Neural cell (in vitro differentiated cells): Measurements from ENCODE around the gene PRKAR1B. TPM values are rescaled to one million over a fixed set of nuclear protein-coding genes. Genes with fewer than 3 reads are reported as not detected.

Experiments used
- H2AFZ ChIP-seq: fragments of 200-600, 300-800 bp; sonication (generic), shearing (Covaris generic); 2 replicates; pipeline ENCODE4 v1.6.0; 2014; ENCODE audit warnings: low read depth, mild to moderate bottlenecking, antibody characterized with exemption, low read length, moderate library complexity
- H3F3A ChIP-seq: fragments of 200-600 bp; shearing (Covaris generic); 2 replicates; pipeline ENCODE4 v1.6.1; 2016; ENCODE audit warnings: mild to moderate bottlenecking, moderate library complexity, mixed read lengths, antibody characterized with exemption, low read length; ENCODE audit not compliant: insufficient read depth, poor library complexity, severe bottlenecking
- H3K27ac ChIP-seq: fragments of 200-600, 300-800 bp; sonication (generic), shearing (Covaris generic); 2 replicates; pipeline ENCODE4 v1.5.1; 2014; ENCODE audit warnings: mild to moderate bottlenecking, low read length, moderate library complexity
- H3K27me3 ChIP-seq: fragments of 300-800, 200-600 bp; sonication (generic), shearing (Covaris generic); 2 replicates; pipeline ENCODE4 v1.6.0; 2014; ENCODE audit warnings: mild to moderate bottlenecking, low read depth, low read length, moderate library complexity; ENCODE audit not compliant: insufficient read depth
- H3K36me3 ChIP-seq: fragments of 300-800, 200-600 bp; sonication (generic), shearing (Covaris generic); 2 replicates; pipeline ENCODE4 v1.5.1; 2014; ENCODE audit warnings: mild to moderate bottlenecking, antibody characterized with exemption, low read length, moderate library complexity; ENCODE audit not compliant: insufficient read depth
- H3K4me2 ChIP-seq: fragments of 300-800, 200-600 bp; sonication (generic), shearing (Covaris generic); 2 replicates; pipeline ENCODE4 v1.6.0; 2014; ENCODE audit warnings: mild to moderate bottlenecking, low read length
- H3K4me3 ChIP-seq: fragments of 300-800, 200-600 bp; sonication (generic), shearing (Covaris generic); 2 replicates; pipeline ENCODE4 v1.5.1; 2014; ENCODE audit warnings: mild to moderate bottlenecking, low read length, moderate library complexity
- H3K79me2 ChIP-seq: fragments of 200-600 bp; shearing (Covaris generic); replicated peaks from 2 replicates; pipeline ENCODE4 v1.6.0; 2014; ENCODE audit warnings: mild to moderate bottlenecking, low read length, moderate library complexity; ENCODE audit not compliant: insufficient read depth
- H3K9ac ChIP-seq: fragments of 300-800, 200-600 bp; sonication (generic), shearing (Covaris generic); 2 replicates; pipeline ENCODE4 v1.6.1; 2016; ENCODE audit warnings: mild to moderate bottlenecking, low read length, mixed read lengths
- H3K9me2 ChIP-seq: fragments of 200-600 bp; shearing (Covaris generic); 2 replicates; pipeline ENCODE4 v1.6.1; 2016; ENCODE audit warnings: mild to moderate bottlenecking, low read length, mixed read lengths; ENCODE audit not compliant: insufficient read depth
- H3K9me3 ChIP-seq: fragments of 200-600, 300-800 bp; sonication (generic), shearing (Covaris generic); 2 replicates; pipeline ENCODE4 v1.6.1; 2016; ENCODE audit warnings: mild to moderate bottlenecking, mixed run types, low read length, moderate library complexity, mixed read lengths
- H4K20me1 ChIP-seq: fragments of 200-600 bp; shearing (Covaris generic); 2 replicates; pipeline ENCODE4 v1.6.1; 2016; ENCODE audit warnings: mild to moderate bottlenecking, mixed run types; ENCODE audit not compliant: insufficient read depth
- CTCF ChIP-seq: fragments of 450-650 bp; IDR thresholded peaks from 2 replicates; pipeline ENCODE4 v1.5.1; 2014; ENCODE audit warnings: antibody characterized with exemption, mild to moderate bottlenecking, moderate library complexity; ENCODE audit not compliant: poor library complexity, severe bottlenecking
- EP300 ChIP-seq: fragments of 450-650 bp; conservative IDR thresholded peaks from 2 replicates; pipeline ENCODE4 v1.6.1; 2014; ENCODE audit warnings: antibody characterized with exemption, mild to moderate bottlenecking, moderate library complexity; ENCODE audit not compliant: poor library complexity, severe bottlenecking
- EZH2 ChIP-seq: fragments of 200-600, 300-800 bp; shearing (Covaris generic), sonication (generic); IDR thresholded peaks from 2 replicates; pipeline ENCODE4 v1.6.1; 2014; ENCODE audit warnings: antibody characterized with exemption, low read length, borderline replicate concordance, mild to moderate bottlenecking; ENCODE audit not compliant: insufficient read depth, poor library complexity, severe bottlenecking
- MXI1 ChIP-seq: fragments of 450-650 bp; conservative IDR thresholded peaks from 2 replicates; pipeline ENCODE4 v1.6.1; 2014; ENCODE audit warnings: antibody characterized with exemption, mild to moderate bottlenecking; ENCODE audit not compliant: poor library complexity, severe bottlenecking
- POLR2AphosphoS5 ChIP-seq: IDR thresholded peaks from 2 replicates; pipeline ENCODE4 v1.6.1; 2012
- RAD21 ChIP-seq: fragments of 450-650 bp; conservative IDR thresholded peaks from 2 replicates; pipeline ENCODE4 v1.6.1; 2014; ENCODE audit warnings: antibody characterized with exemption, mild to moderate bottlenecking, moderate library complexity
- REST ChIP-seq: IDR thresholded peaks from 2 replicates; pipeline ENCODE4 v1.6.1; 2012; ENCODE audit warnings: borderline replicate concordance
- SMC3 ChIP-seq: fragments of 450-650 bp; conservative IDR thresholded peaks from 2 replicates; pipeline ENCODE4 v1.6.1; 2014; ENCODE audit warnings: antibody characterized with exemption, mild to moderate bottlenecking, moderate library complexity; ENCODE audit not compliant: poor library complexity
- TAF1 ChIP-seq: IDR thresholded peaks from 2 replicates; pipeline ENCODE4 v1.6.1; 2012; ENCODE audit warnings: low read depth
- polyA plus RNA-seq: library from polyadenylated mRNA; depleted of rRNA; stranded (reverse); fragments of >200 nt; gene quantifications from 2 replicates; pipeline ENCODE4 v1.2.3, GENCODE V29; 2014

Gene PRKAR1B
- polyA plus RNA-seq, 1 donor from 2014 or later, result 38.6 TPM

- no peak overlapping the region for H2AFZ ChIP-seq
- H3K9ac ChIP-seq, result no peak overlapping the region
- H3K9me3 ChIP-seq, result no peaks in the 10 kb centered on the region
- no peaks in the 10 kb centered on the region for H3F3A ChIP-seq
- H3K9me2 ChIP-seq, result no peaks in the 10 kb centered on the region
- H3K27ac ChIP-seq, result no peak overlapping the region
- H4K20me1 ChIP-seq, result no peaks in the 10 kb centered on the region
- TF ChIP-seq REST (no peak), EP300 (no peak), RAD21 (no peak), TAF1 (no peak), SMC3 (no peak), CTCF (no peak), EZH2 (no peak), POLR2AphosphoS5 (no peak), MXI1 (no peak)
- no peaks in the 10 kb centered on the region for H3K79me2 ChIP-seq
- no peaks in the 10 kb centered on the region for H3K27me3 ChIP-seq
- no peaks in the 10 kb centered on the region for H3K36me3 ChIP-seq
- H3K4me2 ChIP-seq, result no peak overlapping the region
- H3K4me3 ChIP-seq, result no peak overlapping the region
Measured at GRCh38 chr7:610531-611280, 116.4 kb downstream of the PRKAR1B start.

GRCh38 chr7:610141-610530 lies 116.9 kb downstream of the PRKAR1B start:
- no peaks in the 10 kb centered on the region for H3K9me3 ChIP-seq
- H3K9ac ChIP-seq, result no peak overlapping the region
- H3K79me2 ChIP-seq, result no peaks in the 10 kb centered on the region
- H3K27ac ChIP-seq, result no peak overlapping the region
- no peak overlapping the region for H2AFZ ChIP-seq
- no peak overlapping the region for H3K4me3 ChIP-seq
- H3K4me2 ChIP-seq, result no peak overlapping the region
- no peaks in the 10 kb centered on the region for H3K27me3 ChIP-seq
- no peaks in the 10 kb centered on the region for H3F3A ChIP-seq
- TF ChIP-seq MXI1 (no peak), REST (no peak), EP300 (no peak), TAF1 (no peak), EZH2 (no peak), CTCF (no peak), RAD21 (no peak), SMC3 (no peak), POLR2AphosphoS5 (no peak)
- no peaks in the 10 kb centered on the region for H3K36me3 ChIP-seq
- H4K20me1 ChIP-seq, result no peaks in the 10 kb centered on the region
- no peaks in the 10 kb centered on the region for H3K9me2 ChIP-seq
